Measurements from ENCODE around the gene ZBTB7C.
A peak's percentile ranks its signal among the peaks of the same experiment; 100 is the strongest.

ZBTB7C gene

DNA sequence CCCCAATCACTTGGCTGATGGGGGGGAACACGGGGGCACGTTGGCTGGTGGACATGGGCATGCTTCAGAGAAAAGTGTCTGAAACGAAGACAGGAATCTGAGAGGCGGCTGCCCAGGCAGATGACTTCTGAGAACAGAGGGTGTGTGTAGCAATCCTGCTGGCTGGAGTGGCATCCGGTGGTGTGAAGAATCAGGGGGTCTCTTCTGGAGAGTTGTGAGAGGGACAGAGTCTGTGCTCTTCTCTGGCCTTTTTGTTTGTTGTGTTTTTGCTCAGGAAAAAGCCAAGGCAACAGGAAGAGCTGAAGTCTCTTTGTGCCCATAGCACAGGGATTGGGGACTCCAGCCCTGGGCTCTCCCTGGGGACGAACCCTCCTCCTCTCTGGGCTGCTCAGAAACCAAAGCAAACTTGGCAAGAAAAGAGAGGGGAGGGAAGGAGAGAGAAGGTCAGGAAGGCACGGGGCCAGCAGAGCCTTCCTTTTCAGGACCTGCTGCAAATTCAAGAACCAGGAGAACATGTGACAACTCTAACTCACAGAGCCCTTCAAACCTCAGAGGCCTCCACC is 381.7 kb downstream of the ZBTB7C start:
- no peak for TF ChIP-seq YY1 (IDR thresholded peaks at IDR 0.05; ENCODE audit: insufficient read depth, insufficient read length)
- TF ChIP-seq ZNF274 (IDR thresholded peaks at IDR 0.05; ENCODE audit: low read depth, low read length): no peak
- no peak for TF ChIP-seq SUZ12 (IDR thresholded peaks at IDR 0.05; ENCODE audit: extremely low read depth, insufficient read depth, insufficient read length)
- no peak overlapping the region for H3K4me3 ChIP-seq (ENCODE audit: insufficient read length, low read depth)
- no peaks in the 10 kb centered on the region for H3K4me1 ChIP-seq (ENCODE audit: insufficient read depth, insufficient read length)
- H3K27me3 ChIP-seq (ENCODE audit: insufficient read depth, insufficient read length): no peaks in the 10 kb centered on the region
- H3K36me3 ChIP-seq (ENCODE audit: insufficient read depth, insufficient read length, low read length): no peaks in the 10 kb centered on the region
- H3K9ac ChIP-seq (ENCODE audit: insufficient read length, low read depth): no peak overlapping the region
- no peak for DNase-seq (ENCODE audit: low read depth, low spot score)
- no peaks in the 10 kb centered on the region for H3K9me3 ChIP-seq (ENCODE audit: insufficient read depth, low read length)

DNA sequence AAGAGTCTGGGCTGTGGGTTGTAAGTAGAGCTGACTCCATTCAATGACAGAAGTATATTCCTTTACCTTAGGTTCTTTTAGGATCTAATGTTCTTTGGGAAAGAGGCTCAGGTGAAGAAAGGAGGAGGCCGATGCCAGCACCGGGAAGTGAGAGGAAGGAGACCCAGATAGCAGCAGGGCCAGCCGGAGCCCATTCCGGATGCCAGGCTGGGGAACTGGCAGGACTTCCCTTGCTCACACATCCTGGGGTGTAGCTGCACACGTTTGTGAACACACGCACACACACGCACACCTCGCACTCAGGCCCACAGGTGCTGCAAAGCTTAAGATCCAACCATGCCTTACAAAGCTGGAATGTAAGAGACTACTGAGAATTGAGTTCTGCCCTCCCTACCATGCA is 383.0 kb downstream of the ZBTB7C start:
- no peak for DNase-seq (ENCODE audit: low read depth, low spot score)
- Histone ChIP-seq H3K4me3 (ENCODE audit: insufficient read length, low read depth) (no peak overlapping the region), H3K4me1 (ENCODE audit: insufficient read depth, insufficient read length) (no peaks in the 10 kb centered on the region), H3K36me3 (ENCODE audit: insufficient read depth, insufficient read length, low read length) (no peaks in the 10 kb centered on the region), H3K9me3 (ENCODE audit: insufficient read depth, low read length) (no peaks in the 10 kb centered on the region), H3K9ac (ENCODE audit: insufficient read length, low read depth) (no peak overlapping the region), H3K27me3 (ENCODE audit: insufficient read depth, insufficient read length) (no peaks in the 10 kb centered on the region)
- TF ChIP-seq ZNF274 (IDR thresholded peaks at IDR 0.05; ENCODE audit: low read depth, low read length): no peak

DNA sequence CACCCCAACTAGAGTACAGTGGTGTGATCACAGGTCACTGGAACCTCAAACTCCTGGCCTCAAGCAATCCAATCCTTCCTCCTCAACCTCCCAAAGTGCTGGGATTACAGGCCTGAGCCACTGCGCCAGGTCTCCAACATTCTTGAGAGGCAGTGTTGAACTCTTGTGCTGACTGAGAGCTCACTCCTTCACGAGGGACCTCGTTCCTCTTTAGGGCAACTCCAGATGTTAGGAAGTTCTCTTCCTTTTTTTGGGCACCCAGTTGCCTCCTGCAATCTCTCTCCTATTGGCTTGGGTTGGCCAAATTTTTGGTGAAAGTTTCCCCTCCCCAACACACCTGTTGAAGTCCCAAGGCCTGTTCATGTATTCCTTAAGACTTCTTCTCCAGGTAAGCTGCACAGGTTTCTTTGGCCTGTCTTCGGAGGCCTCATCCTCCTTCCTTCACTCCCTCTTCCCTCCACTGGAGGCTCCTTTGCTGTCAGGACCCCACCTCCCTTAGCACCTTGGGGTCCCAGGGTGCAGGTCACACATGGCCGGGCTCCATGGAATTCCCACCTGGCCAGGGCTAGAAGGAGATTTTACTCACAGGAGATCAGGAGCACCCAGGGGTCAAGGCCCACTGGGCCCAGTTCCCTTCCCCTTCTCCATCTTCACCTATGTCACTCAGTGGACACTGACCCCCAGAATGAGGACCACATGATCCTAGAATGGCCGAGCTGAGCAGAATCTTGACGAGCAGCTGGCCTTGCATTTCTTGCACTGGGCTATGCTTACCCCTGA is 384.1 kb downstream of the ZBTB7C start:
- no peak for DNase-seq (ENCODE audit: low read depth, low spot score)
- H3K4me1 ChIP-seq (ENCODE audit: insufficient read depth, insufficient read length): no peaks in the 10 kb centered on the region
- no peaks in the 10 kb centered on the region for H3K9me3 ChIP-seq (ENCODE audit: insufficient read depth, low read length)
- no peak for TF ChIP-seq YY1 (IDR thresholded peaks at IDR 0.05; ENCODE audit: insufficient read depth, insufficient read length)
- TF ChIP-seq SUZ12 (IDR thresholded peaks at IDR 0.05; ENCODE audit: extremely low read depth, insufficient read depth, insufficient read length): no peak
- TF ChIP-seq ZNF274 (IDR thresholded peaks at IDR 0.05; ENCODE audit: low read depth, low read length): no peak
- H3K36me3 ChIP-seq (ENCODE audit: insufficient read depth, insufficient read length, low read length): no peaks in the 10 kb centered on the region
- H3K4me3 ChIP-seq (ENCODE audit: insufficient read length, low read depth): no peak overlapping the region
- no peaks in the 10 kb centered on the region for H3K27me3 ChIP-seq (ENCODE audit: insufficient read depth, insufficient read length)
- no peak overlapping the region for H3K9ac ChIP-seq (ENCODE audit: insufficient read length, low read depth)

DNA sequence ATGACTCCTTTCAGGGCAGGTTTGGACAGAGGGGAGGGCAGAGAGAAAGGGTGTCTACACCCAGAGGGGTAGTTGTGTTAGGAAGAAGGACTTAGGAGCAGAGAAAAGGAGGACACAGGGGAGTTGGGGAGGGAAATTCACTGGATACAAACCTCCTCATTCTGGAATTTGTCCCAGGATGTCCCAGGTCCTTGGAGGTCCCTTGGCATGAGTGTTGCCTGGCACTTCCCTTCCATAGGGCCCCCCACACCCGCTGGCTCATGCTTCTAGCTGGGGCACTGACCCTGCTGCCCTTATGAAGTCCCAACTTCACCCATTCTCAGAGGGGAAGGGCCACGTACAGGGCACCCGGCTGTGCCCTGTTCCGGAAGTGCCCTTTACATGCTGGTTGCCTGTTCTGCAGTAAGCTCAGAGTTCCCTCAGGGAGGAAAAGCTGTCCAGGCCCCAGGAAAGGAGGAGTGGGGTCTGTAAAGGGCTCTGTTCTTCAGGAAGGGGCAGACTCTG is 385.1 kb downstream of the ZBTB7C start:
- DNase-seq (ENCODE audit: low read depth, low spot score): no peak
- no peaks in the 10 kb centered on the region for H3K9me3 ChIP-seq (ENCODE audit: insufficient read depth, low read length)
- no peak overlapping the region for H3K9ac ChIP-seq (ENCODE audit: insufficient read length, low read depth)
- no peak overlapping the region for H3K4me3 ChIP-seq (ENCODE audit: insufficient read length, low read depth)
- no peaks in the 10 kb centered on the region for H3K36me3 ChIP-seq (ENCODE audit: insufficient read depth, insufficient read length, low read length)
- TF ChIP-seq ZNF274 (IDR thresholded peaks at IDR 0.05; ENCODE audit: low read depth, low read length): no peak
- TF ChIP-seq YY1 (IDR thresholded peaks at IDR 0.05; ENCODE audit: insufficient read depth, insufficient read length): no peak
- TF ChIP-seq SUZ12 (IDR thresholded peaks at IDR 0.05; ENCODE audit: extremely low read depth, insufficient read depth, insufficient read length): no peak
- no peaks in the 10 kb centered on the region for H3K27me3 ChIP-seq (ENCODE audit: insufficient read depth, insufficient read length)
- H3K4me1 ChIP-seq (ENCODE audit: insufficient read depth, insufficient read length): no peaks in the 10 kb centered on the region

DNA sequence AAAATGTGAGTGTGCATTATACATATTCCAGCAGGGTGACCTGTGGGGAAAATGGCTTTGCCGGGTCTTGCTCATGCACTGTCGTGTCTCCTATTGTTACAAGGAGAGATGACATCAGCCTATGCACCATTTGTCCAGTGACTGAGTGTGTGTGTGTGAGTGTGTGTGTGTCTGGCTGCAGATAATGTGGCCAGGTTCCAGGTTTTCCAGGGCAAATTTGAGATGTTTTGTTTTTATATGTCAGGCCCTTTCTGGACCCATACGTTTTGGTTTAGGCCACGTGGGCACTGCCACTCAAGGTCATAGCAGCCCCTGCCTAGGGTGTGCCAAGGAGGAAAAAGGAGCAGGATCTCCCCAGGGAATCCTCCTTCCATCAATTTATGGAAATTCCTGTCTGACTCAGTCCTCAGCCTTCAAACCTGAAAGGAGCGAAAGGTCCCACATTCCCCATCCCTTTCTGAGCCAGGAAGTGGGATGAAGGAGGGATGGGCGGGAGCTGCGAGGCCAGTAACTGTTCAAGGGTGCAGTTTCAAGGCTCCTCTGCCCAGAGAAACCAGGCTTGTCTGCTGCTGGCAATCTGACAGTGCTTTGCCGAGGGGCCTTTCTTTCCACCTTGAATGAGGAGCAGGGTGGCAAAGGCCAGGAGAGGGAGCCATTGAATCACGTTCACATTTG is 385.7 kb downstream of the ZBTB7C start:
- H3K9me3 ChIP-seq (ENCODE audit: insufficient read depth, low read length): no peaks in the 10 kb centered on the region
- peak; percentile 30 for DNase-seq (ENCODE audit: low read depth, low spot score)
- H3K4me3 ChIP-seq (ENCODE audit: insufficient read length, low read depth): no peak overlapping the region
- H3K4me1 ChIP-seq (ENCODE audit: insufficient read depth, insufficient read length): no peaks in the 10 kb centered on the region
- H3K36me3 ChIP-seq (ENCODE audit: insufficient read depth, insufficient read length, low read length): no peaks in the 10 kb centered on the region
- H3K27me3 ChIP-seq (ENCODE audit: insufficient read depth, insufficient read length): no peaks in the 10 kb centered on the region
- no peak for TF ChIP-seq ZNF274 (IDR thresholded peaks at IDR 0.05; ENCODE audit: low read depth, low read length)
- no peak for TF ChIP-seq YY1 (IDR thresholded peaks at IDR 0.05; ENCODE audit: insufficient read depth, insufficient read length)
- no peak for TF ChIP-seq SUZ12 (IDR thresholded peaks at IDR 0.05; ENCODE audit: extremely low read depth, insufficient read depth, insufficient read length)
- H3K9ac ChIP-seq (ENCODE audit: insufficient read length, low read depth): peak overlapping the region; percentile 2

DNA sequence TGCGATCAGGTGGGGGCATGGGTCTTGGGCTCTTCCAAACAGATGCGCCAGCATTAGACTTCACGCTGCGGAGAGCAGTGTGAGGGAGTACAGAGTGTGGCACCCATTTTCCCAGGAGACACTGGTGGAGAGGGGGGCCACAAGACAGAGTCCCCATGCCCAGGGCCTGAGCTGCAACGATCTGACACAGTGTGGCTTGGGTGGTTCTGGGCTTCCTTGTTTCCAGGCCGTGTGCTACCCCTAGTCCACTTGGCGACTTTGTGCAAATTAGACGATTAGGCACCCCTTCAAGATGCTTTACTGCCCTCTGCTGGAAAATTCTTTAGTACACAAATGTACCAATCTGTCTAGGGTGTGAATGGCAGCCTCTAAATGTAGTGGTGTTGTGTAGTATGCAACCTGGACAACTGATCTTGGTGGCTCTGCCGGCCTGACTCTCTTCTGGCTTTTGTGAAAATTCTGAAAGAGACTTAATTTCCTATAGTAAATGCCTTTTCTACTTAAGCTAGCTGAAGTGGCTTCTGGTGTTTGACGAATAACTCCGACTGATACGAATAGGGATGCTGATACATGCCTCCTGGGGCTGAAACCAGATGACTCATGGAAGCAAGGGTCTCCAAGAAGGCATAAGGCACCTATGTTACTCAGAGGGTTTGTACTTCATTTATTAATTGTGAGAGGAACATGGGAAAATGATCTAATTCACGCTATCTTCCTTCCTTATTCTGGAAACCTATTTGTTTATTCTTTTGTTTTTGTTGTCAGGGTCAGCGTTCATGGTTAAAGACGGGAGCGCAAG is 386.5 kb downstream of the ZBTB7C start:
- no peaks in the 10 kb centered on the region for H3K4me1 ChIP-seq (ENCODE audit: insufficient read depth, insufficient read length)

More for the DNA sequence above, 386.5 kb downstream of the ZBTB7C start:
- Histone ChIP-seq H3K9ac (ENCODE audit: insufficient read length, low read depth) (no peak overlapping the region), H3K27me3 (ENCODE audit: insufficient read depth, insufficient read length) (no peaks in the 10 kb centered on the region), H3K9me3 (ENCODE audit: insufficient read depth, low read length) (no peaks in the 10 kb centered on the region), H3K36me3 (ENCODE audit: insufficient read depth, insufficient read length, low read length) (no peaks in the 10 kb centered on the region), H3K4me3 (ENCODE audit: insufficient read length, low read depth) (no peak overlapping the region)
- DNase-seq (ENCODE audit: low read depth, low spot score): peak; percentile 39
- TF ChIP-seq ZNF274 (IDR thresholded peaks at IDR 0.05; ENCODE audit: low read depth, low read length): no peak
- no peak for TF ChIP-seq SUZ12 (IDR thresholded peaks at IDR 0.05; ENCODE audit: extremely low read depth, insufficient read depth, insufficient read length)
- no peak for TF ChIP-seq YY1 (IDR thresholded peaks at IDR 0.05; ENCODE audit: insufficient read depth, insufficient read length)

Measured in NT2/D1 (cell line).